Measurements from ENCODE around the gene KCNRG. TPM values are rescaled to one million over a fixed set of nuclear protein-coding genes. Genes with fewer than 3 reads are reported as not detected.
"Not testable (repeated sequence)": the region's sequence is repeated elsewhere in the genome, so short reads cannot be mapped to it uniquely, and the experiment has no call there.

The KCNRG gene, protein sequence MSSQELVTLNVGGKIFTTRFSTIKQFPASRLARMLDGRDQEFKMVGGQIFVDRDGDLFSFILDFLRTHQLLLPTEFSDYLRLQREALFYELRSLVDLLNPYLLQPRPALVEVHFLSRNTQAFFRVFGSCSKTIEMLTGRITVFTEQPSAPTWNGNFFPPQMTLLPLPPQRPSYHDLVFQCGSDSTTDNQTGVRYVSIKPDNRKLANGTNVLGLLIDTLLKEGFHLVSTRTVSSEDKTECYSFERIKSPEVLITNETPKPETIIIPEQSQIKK
- 0.70 TPM for polyA plus RNA-seq (2012; ENCODE audit: missing spikeins)

DNA sequence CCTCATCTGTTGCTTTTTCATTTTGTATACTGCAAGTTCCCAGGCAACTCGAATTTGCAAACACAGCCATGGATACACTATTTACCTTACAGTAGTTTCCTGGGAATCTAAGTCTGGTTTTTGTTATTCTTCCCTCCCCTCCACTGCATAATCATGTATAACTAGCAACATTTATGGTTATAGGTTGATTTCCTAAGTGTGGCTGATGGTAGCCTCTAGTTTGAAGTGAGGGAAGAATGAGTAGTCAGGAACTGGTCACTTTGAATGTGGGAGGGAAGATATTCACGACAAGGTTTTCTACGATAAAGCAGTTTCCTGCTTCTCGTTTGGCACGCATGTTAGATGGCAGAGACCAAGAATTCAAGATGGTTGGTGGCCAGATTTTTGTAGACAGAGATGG is at the start of gene KCNRG:
Gene KCNRG, plus strand, starts transcription at position 187 of the 400 bp plus-strand sequence. Its CDS starts 50 bp downstream, at position 237.
- DNase-seq (ENCODE audit: insufficient read length): no peak
- TF ChIP-seq TAF1 (IDR thresholded peaks at IDR 0.05; ENCODE audit: borderline replicate concordance, low read depth, low read length) (no peak), POLR2A (IDR thresholded peaks at IDR 0.05; ENCODE audit: low read depth, low read length) (no peak)
- no peak for FAIRE-seq

DNA sequence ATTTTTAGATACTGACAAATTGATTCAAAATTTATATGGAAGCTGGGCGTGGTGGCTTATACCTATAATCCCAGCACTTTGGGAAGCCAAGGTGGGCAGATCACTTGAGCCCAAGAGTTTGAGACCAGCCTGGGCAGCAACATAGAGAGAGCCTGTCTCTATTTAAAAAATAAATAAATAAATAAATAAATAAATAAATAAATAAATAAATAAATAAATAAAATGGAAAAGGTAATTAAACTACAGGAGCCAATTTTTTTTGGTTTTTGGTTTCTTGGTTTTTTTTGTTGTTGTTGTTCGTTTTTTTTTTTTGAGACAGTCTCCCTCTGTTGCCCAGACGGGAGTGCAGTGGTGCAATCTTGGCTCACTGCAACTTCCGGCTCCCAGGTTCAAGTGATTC is 47.8 kb upstream of the KCNRG start:
- FAIRE-seq (no peak), DNase-seq (ENCODE audit: insufficient read length) (no peak)
- TF ChIP-seq POLR2AphosphoS5 (IDR thresholded peaks at IDR 0.05; ENCODE audit: low read depth, low read length) (no peak), POLR2A (IDR thresholded peaks at IDR 0.05; ENCODE audit: low read depth, low read length) (no peak), TAF1 (IDR thresholded peaks at IDR 0.05; ENCODE audit: borderline replicate concordance, low read depth, low read length) (no peak)

DNA sequence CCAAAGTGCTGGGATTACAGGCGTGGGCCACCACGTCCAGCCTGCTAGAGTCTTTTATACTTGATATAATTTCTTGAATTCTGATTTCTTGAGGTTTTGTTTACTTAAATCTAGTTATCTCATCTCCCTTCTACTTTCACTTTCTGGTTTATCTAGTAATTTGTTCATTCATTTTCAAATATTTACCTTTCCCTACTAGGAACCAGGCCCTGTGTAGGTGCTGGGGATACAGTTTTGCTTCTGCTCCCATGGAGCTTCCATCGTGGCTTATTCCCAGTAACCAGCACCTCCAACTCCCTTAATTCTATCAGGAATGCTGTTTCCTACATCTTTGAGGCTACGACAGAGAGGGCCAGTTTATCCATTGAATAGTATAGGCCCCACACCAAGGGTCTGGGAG is 42.5 kb upstream of the KCNRG start:
- FAIRE-seq (no peak), DNase-seq (ENCODE audit: insufficient read length) (no peak)
- no peak for TF ChIP-seq TAF1 (IDR thresholded peaks at IDR 0.05; ENCODE audit: borderline replicate concordance, low read depth, low read length)
- TF ChIP-seq POLR2AphosphoS5 (IDR thresholded peaks at IDR 0.05; ENCODE audit: low read depth, low read length): no peak
- no peak for TF ChIP-seq POLR2A (IDR thresholded peaks at IDR 0.05; ENCODE audit: low read depth, low read length)

DNA sequence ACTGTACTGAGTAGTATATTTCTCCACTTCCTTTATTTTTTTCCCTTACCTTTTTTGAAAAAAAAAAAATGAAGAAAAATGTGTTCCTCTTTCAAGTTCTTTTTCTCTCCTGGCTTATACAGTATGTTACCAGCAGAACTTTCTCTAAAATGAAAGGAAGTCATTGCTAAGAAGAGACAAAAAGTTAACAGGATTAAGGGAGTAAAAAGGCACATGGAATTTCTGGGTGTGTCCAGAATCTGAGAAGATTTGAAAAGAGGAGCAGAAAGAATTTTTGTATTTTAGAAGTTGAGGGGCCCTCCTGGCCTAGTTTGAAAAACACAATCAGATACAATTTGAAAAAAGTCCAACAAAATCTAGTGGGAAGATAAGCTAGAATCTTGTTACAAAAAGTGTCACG is 39.4 kb upstream of the KCNRG start:
- DNase-seq (ENCODE audit: insufficient read length) (no peak), FAIRE-seq (no peak)
- TF ChIP-seq TAF1 (IDR thresholded peaks at IDR 0.05; ENCODE audit: borderline replicate concordance, low read depth, low read length): no peak
- no peak for TF ChIP-seq POLR2A (IDR thresholded peaks at IDR 0.05; ENCODE audit: low read depth, low read length)
- TF ChIP-seq POLR2AphosphoS5 (IDR thresholded peaks at IDR 0.05; ENCODE audit: low read depth, low read length): no peak

DNA sequence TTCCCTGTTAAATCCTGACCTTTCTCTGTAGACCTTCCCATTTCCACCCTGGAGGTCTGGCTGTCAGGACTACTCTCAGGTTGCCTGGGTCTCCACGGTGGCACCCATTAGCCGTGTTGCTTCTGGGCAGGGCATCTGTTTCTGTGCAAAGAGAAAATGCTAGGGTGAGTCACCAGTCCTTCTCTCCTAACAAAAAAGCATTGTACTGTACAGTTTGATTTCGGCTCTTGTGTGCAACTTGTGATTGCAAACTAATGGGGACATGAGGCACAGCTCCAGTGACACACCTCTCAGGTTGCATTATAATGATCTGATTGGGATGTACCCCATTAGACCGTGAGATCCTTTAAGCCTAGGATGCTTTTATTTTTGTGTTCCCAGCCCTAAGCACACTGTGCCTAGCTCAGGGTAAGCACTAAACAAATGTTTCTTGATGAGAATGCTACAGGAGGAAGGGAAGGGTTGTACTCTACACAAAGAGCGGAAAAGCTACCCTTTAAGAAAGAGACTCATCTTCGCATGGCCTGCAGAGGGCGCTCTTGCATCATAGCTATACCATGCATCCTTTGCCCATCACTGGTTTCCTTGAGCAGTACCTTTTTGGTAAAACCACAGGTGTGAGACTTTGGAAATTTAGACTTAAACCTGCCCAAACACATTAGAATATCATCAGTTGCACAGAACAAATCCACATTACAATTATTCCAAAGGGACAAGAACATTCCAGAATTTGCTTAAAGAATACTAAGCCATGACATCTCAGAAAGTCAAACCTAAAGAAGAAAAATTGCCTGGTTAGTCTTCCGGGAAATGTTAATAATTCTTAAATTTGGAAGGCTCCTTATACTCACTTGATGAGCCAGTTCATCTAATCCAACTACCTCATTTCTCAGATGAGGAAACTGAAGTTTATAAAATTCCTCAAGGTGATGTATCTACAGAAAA is 38.7 kb upstream of the KCNRG start:
- TF ChIP-seq TAF1 (IDR thresholded peaks at IDR 0.05; ENCODE audit: borderline replicate concordance, low read depth, low read length) (no peak), POLR2A (IDR thresholded peaks at IDR 0.05; ENCODE audit: low read depth, low read length) (no peak), POLR2AphosphoS5 (IDR thresholded peaks at IDR 0.05; ENCODE audit: low read depth, low read length) (no peak)
- DNase-seq (ENCODE audit: insufficient read length): peak; percentile 33
- FAIRE-seq: peak; percentile 90

DNA sequence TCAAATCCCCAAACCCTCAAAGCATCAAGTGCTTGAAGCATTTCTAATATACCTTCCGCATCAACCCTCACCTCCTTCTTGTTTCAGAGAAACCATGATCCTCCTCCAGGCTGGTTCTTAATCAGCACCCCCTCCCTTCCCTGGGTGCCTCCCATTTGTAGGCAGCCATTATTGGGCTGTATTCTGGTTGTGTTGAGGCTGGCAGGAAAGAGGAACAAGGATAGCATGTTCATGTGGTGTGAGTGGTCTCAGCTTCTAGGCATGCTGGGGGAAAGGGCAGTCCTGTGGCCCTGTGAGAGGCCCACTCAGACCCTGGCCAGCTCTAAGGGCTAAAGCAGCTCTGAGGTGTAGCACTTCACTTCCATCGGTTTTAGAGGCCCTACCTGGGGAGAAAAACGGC is 37.3 kb upstream of the KCNRG start:
- DNase-seq (ENCODE audit: insufficient read length) (no peak), FAIRE-seq (no peak)
- TF ChIP-seq TAF1 (IDR thresholded peaks at IDR 0.05; ENCODE audit: borderline replicate concordance, low read depth, low read length): no peak
- no peak for TF ChIP-seq POLR2AphosphoS5 (IDR thresholded peaks at IDR 0.05; ENCODE audit: low read depth, low read length)
- TF ChIP-seq POLR2A (IDR thresholded peaks at IDR 0.05; ENCODE audit: low read depth, low read length): no peak

DNA sequence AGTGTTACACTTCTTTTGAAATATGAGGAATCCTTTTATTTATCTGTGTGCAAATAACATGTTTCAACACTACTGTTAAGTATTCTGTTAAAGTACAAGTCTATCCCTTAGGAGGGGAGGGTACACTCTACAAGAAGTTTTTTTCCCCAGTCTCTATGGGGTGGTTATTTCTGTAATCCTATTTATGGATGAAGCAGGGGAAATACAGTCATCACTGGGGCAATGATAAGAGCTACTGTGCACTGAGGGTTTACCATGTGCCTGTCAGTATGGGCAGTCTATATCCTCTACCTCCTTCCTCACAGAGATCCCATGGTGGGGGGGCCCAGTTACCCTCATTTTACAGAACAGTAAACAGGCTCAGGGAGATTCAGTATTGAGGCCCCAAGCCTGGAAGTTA is 35.0 kb upstream of the KCNRG start:
- TF ChIP-seq TAF1 (IDR thresholded peaks at IDR 0.05; ENCODE audit: borderline replicate concordance, low read depth, low read length): no peak
- no peak for TF ChIP-seq POLR2A (IDR thresholded peaks at IDR 0.05; ENCODE audit: low read depth, low read length)
- TF ChIP-seq POLR2AphosphoS5 (IDR thresholded peaks at IDR 0.05; ENCODE audit: low read depth, low read length): no peak
- DNase-seq (ENCODE audit: insufficient read length): no peak
- FAIRE-seq: no peak

DNA sequence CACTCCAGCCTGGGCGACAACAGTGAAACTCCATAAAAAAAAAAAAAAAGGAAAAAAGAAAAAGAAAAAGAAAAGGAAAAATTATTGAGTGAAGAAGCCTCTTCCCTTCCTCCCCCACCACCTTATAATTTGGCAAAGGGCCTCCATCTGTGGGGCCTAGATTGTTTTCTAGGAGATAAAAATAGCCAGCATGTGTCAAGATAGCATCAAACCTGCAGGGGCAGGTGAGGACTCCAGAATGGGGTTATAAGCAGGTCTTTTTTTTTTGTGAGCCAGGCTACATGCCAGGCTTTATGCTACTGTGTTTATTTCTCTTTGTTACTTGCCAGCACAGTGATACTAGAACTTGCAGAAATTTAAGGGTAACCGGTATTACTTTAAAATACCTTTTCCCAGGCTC is 30.1 kb upstream of the KCNRG start:
- DNase-seq (ENCODE audit: insufficient read length) (no peak), FAIRE-seq (no peak)

DNA sequence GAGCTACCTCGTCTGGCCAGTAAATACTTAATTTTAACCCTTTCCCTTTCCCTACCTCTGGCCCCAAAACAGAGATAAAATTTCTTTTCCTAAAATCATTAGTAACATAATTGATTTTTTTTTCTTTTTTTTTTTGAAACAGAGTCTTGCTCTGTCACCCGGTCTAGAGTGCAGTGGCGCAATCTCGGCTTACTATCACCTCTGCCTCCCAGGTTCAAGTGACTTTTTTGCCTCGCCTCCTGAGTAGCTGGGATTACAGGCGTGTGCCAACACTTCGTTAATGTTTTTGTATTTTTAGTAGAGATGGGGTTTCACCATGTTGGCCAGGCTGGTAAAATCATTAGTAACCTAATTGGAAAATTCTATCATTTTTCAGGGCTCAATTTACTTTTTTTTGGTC is 28.8 kb upstream of the KCNRG start:
- no peak for TF ChIP-seq POLR2AphosphoS5 (IDR thresholded peaks at IDR 0.05; ENCODE audit: low read depth, low read length)
- no peak for TF ChIP-seq TAF1 (IDR thresholded peaks at IDR 0.05; ENCODE audit: borderline replicate concordance, low read depth, low read length)
- no peak for TF ChIP-seq POLR2A (IDR thresholded peaks at IDR 0.05; ENCODE audit: low read depth, low read length)

More for the DNA sequence above, 30.1 kb upstream of the KCNRG start:
- TF ChIP-seq TAF1 (IDR thresholded peaks at IDR 0.05; ENCODE audit: borderline replicate concordance, low read depth, low read length) (no peak), POLR2A (IDR thresholded peaks at IDR 0.05; ENCODE audit: low read depth, low read length) (no peak), POLR2AphosphoS5 (IDR thresholded peaks at IDR 0.05; ENCODE audit: low read depth, low read length) (no peak)

DNA sequence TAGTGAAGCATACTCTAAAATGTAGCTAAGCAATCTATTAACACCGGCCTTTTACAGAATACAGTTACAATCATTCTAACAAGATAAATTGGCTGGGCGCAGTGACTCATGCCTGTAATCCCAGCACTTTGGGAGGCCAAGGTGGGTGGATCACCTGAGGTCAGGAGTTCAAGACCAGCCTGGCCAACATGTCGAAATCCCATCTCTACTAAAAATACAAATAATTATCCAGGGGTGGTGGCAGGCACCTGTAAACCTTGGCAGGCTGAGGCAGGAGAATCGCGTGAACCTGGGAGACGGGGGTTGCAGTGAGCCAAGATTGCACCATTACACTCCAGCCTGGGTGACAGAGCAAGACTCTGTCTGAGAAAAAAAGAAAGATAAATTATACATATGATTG is 24.6 kb upstream of the KCNRG start:
- DNase-seq (ENCODE audit: insufficient read length); FAIRE-seq: not testable (repeated sequence)

More for the DNA sequence above, 28.8 kb upstream of the KCNRG start:
- DNase-seq (ENCODE audit: insufficient read length) (no peak), FAIRE-seq (no peak)

DNA sequence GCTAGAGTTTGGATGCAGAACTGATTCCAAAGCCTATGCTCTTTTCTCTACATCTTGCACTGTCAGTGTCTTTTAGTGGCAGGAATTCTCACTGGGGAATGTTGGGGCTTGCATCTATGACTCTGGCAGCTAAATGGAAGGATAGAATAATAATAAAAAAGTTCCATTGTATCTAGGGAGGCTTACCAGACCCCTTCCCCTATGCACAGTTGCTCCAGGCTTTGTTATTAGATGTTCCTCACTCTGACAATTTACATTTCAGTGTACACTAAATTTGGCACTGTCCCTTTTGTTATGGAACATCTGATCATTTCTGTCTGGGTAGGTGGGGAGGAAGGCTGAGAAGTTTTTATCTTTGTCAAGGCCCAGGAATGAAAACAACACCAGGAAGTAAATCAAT is 22.1 kb upstream of the KCNRG start:
- TF ChIP-seq POLR2AphosphoS5 (IDR thresholded peaks at IDR 0.05; ENCODE audit: low read depth, low read length) (no peak), POLR2A (IDR thresholded peaks at IDR 0.05; ENCODE audit: low read depth, low read length) (no peak), TAF1 (IDR thresholded peaks at IDR 0.05; ENCODE audit: borderline replicate concordance, low read depth, low read length) (no peak)
- no peak for DNase-seq (ENCODE audit: insufficient read length)
- FAIRE-seq: no peak

DNA sequence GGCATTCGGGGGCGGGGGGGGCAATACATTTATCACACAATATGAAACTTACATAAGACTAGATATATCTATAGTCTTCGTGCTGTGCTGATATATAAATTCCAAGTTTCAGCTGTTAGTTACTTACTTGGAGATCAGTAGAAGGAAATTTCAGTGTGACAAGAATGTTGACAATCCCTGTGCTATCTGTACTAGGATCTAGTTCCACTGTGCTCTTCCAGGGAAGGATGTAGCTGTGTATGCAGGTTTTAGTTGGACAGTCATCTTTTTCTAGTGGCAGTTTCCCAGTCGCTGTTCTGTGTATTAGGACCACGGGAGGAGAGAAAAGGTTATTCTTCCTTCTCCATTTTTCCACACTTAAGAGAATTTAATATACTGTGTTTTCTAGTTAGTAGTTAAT is 21.6 kb upstream of the KCNRG start:
- TF ChIP-seq POLR2AphosphoS5 (IDR thresholded peaks at IDR 0.05; ENCODE audit: low read depth, low read length): no peak
- TF ChIP-seq POLR2A (IDR thresholded peaks at IDR 0.05; ENCODE audit: low read depth, low read length): no peak
- no peak for TF ChIP-seq TAF1 (IDR thresholded peaks at IDR 0.05; ENCODE audit: borderline replicate concordance, low read depth, low read length)
- DNase-seq (ENCODE audit: insufficient read length) (no peak), FAIRE-seq (no peak)
